Measurements from ENCODE around the gene ASAP3. TPM values are rescaled to one million over a fixed set of nuclear protein-coding genes. Genes with fewer than 3 reads are reported as not detected.

ASAP3 gene
- polyA plus RNA-seq, 2 of the 4 experiments (the other 2 are of a cell fraction): 4.0 to 5.2 TPM

DNA sequence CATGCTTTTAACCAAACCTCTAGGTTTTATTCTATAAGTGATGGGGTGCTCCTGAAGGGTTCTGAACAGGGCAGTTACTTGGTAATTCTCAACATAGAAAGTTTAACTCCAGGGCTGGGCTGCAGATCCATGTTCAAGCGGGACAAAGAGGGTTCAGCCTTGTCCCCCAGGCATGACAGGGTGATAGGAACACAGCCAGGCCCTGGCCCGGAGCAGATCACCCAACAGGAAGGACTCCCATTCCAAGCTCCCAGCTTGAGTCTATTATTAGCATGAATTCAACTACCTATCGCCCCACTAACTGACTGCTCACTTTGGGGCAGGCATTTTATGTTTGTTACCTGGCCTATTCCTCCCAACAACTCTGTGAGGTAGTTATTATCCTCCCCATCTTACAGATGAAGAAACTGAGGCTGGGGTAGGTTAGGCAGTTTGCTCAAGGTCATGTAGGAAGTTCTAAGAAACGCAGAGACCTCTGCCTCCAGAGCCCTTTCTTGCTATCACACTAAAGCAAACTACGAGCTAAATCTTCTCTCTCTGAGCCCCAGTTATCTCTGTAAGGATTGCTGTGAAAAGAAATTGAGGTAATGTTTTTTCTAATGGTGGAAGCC is 14.5 kb downstream of the ASAP3 start:
- no peak overlapping the region for H3K27ac ChIP-seq
- ATAC-seq: no peak
- POLR2A ChIA-PET: no interaction called here
- CTCF ChIA-PET: interaction anchor here (0.9 to 1.1 kb wide), 3 partner anchors 12 to 66 kb away, joined by 3 to 4 read pairs (median 3); no protein-coding TSS in a partner anchor
- peaks cover 4% of the 10 kb centered on the region; the same call in 1 of the 3 replicates for H3K4me1 ChIP-seq
- no peak for FAIRE-seq
- H3K9me3 ChIP-seq: no peaks in the 10 kb centered on the region
- no peak overlapping the region for H3K4me3 ChIP-seq
- H3K4me2 ChIP-seq: no peak overlapping the region
- WGBS (ENCODE audit: missing lambda C conversion rate): 53% methylated on average over 5 of the region's 5 CpGs
- no peak for DNase-seq (ENCODE audit: low read depth in 1 of 2, low spot score in 1 of 2)
- TF ChIP-seq ZSCAN20 (CRISPR knock-in tag; IDR thresholded peaks at IDR 0.05) (no peak), HEYL (CRISPR knock-in tag; IDR thresholded peaks at IDR 0.05) (no peak), TFCP2L1 (CRISPR knock-in tag; IDR thresholded peaks at IDR 0.05) (no peak), JUN (IDR thresholded peaks at IDR 0.05) (no peak), HOXB13 (CRISPR knock-in tag; IDR thresholded peaks at IDR 0.05; ENCODE audit: low read depth) (no peak), CBX8 (IDR thresholded peaks at IDR 0.05) (no peak), RFX5 (IDR thresholded peaks at IDR 0.05) (no peak), KDM5A (IDR thresholded peaks at IDR 0.05) (no peak), RNF2 (IDR thresholded peaks at IDR 0.05; ENCODE audit: borderline replicate concordance, low read depth) (no peak), GATA3 (IDR thresholded peaks at IDR 0.05; ENCODE audit: borderline replicate concordance) (no peak), ZC3H11A (IDR thresholded peaks at IDR 0.05) (no peak), HOXB5 (CRISPR knock-in tag; IDR thresholded peaks at IDR 0.05) (no peak)
- TF ChIP-seq, protein P1, sequence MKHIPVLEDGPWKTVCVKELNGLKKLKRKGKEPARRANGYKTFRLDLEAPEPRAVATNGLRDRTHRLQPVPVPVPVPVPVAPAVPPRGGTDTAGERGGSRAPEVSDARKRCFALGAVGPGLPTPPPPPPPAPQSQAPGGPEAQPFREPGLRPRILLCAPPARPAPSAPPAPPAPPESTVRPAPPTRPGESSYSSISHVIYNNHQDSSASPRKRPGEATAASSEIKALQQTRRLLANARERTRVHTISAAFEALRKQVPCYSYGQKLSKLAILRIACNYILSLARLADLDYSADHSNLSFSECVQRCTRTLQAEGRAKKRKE (CRISPR knock-in tag; IDR thresholded peaks at IDR 0.05; ENCODE audit: low read depth): no peak

DNA sequence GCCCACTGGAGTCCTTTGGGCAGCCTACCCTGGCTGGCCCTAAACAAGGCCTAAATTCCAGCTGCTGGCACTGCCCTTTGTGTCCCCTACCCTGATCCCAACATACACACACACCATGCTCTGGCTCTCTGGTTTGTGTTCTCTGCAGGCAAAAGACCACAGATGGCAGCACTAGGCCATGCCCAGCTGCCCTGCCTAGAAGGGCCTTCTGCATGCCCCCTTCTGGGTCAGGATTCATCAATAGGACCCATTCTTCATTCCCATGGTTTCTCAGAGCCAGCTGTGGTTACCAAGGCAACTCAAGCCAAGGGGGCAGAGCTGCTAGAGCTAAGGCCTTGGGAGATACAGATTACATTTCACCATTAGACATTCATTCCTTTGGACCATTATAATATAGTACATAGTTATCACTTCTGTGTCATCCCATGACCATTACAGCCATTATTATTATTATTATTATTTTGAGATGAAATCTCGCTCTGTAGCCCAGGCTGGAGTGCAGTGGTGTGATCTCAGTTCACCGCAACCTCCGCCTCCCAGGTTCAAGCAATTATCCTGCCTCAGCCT is 17.5 kb downstream of the ASAP3 start:
- H3K27ac ChIP-seq: no peak overlapping the region
- ATAC-seq (no peak), DNase-seq (ENCODE audit: low read depth in 1 of 2, low spot score in 1 of 2) (no peak), FAIRE-seq (no peak)
- ChIA-PET CTCF (interaction anchor here (1.2 to 1.8 kb wide), 3 partner anchors 31 to 63 kb away, joined by 3 to 8 read pairs (median 3); no protein-coding TSS in a partner anchor), POLR2A (no interaction called here)
- H3K4me1 ChIP-seq: no peaks in the 10 kb centered on the region
- 100% methylated on average over 3 of the region's 3 CpGs for WGBS (ENCODE audit: missing lambda C conversion rate)
- H3K4me2 ChIP-seq: no peak overlapping the region
- H3K4me3 ChIP-seq: no peak overlapping the region
- TF ChIP-seq EHF (CRISPR knock-in tag; IDR thresholded peaks at IDR 0.05) (no peak), KDM5A (IDR thresholded peaks at IDR 0.05) (no peak), JUN (IDR thresholded peaks at IDR 0.05) (no peak), EHMT2 (IDR thresholded peaks at IDR 0.05; ENCODE audit: low read depth) (no peak), REST (IDR thresholded peaks at IDR 0.05) (no peak), ESRRA (IDR thresholded peaks at IDR 0.05; ENCODE audit: borderline replicate concordance, low read length) (no peak), POLR2AphosphoS2 (conservative IDR thresholded peaks at IDR 0.05; ENCODE audit: low read length) (no peak), FOSB (CRISPR knock-in tag; IDR thresholded peaks at IDR 0.05) (no peak), BHLHE40 (IDR thresholded peaks at IDR 0.05; ENCODE audit: low read depth, low read length) (no peak), NR3C1 (IDR thresholded peaks at IDR 0.05) (no peak), HMGXB4 (CRISPR knock-in tag; IDR thresholded peaks at IDR 0.05; ENCODE audit: borderline replicate concordance) (no peak), FOSL2 (IDR thresholded peaks at IDR 0.05) (no peak), FOSL2 (CRISPR knock-in tag; IDR thresholded peaks at IDR 0.05) (no peak)
- TF ChIP-seq, protein P2, sequence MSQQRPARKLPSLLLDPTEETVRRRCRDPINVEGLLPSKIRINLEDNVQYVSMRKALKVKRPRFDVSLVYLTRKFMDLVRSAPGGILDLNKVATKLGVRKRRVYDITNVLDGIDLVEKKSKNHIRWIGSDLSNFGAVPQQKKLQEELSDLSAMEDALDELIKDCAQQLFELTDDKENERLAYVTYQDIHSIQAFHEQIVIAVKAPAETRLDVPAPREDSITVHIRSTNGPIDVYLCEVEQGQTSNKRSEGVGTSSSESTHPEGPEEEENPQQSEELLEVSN (IDR thresholded peaks at IDR 0.05; ENCODE audit: borderline replicate concordance, low read depth): no peak
- TF ChIP-seq, protein P3, sequence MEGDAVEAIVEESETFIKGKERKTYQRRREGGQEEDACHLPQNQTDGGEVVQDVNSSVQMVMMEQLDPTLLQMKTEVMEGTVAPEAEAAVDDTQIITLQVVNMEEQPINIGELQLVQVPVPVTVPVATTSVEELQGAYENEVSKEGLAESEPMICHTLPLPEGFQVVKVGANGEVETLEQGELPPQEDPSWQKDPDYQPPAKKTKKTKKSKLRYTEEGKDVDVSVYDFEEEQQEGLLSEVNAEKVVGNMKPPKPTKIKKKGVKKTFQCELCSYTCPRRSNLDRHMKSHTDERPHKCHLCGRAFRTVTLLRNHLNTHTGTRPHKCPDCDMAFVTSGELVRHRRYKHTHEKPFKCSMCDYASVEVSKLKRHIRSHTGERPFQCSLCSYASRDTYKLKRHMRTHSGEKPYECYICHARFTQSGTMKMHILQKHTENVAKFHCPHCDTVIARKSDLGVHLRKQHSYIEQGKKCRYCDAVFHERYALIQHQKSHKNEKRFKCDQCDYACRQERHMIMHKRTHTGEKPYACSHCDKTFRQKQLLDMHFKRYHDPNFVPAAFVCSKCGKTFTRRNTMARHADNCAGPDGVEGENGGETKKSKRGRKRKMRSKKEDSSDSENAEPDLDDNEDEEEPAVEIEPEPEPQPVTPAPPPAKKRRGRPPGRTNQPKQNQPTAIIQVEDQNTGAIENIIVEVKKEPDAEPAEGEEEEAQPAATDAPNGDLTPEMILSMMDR (IDR thresholded peaks at IDR 0.05): no peak
- no peaks in the 10 kb centered on the region for H3K9me3 ChIP-seq

All from A549 (cell line).